NCI-H1930 (cell line): ENCODE results near the gene TSGA10IP.
"Not testable (repeated sequence)": the region's sequence is repeated elsewhere in the genome, so short reads cannot be mapped to it uniquely, and the experiment has no call there.

ENCODE experiments used
- DNase-seq, 2 experiments: peaks; one replicate each; lab custom pipeline; 2025; lab: John Stamatoyannopoulos, UW

The TSGA10IP gene

GRCh38 chr11:65947603-65948125 lies 2.4 kb downstream of the TSGA10IP start:
- DNase-seq, result no peak

GRCh38 chr11:65950711-65951110 lies 5.4 kb downstream of the TSGA10IP start:
- DNase-seq, result not testable (repeated sequence)

DNA sequence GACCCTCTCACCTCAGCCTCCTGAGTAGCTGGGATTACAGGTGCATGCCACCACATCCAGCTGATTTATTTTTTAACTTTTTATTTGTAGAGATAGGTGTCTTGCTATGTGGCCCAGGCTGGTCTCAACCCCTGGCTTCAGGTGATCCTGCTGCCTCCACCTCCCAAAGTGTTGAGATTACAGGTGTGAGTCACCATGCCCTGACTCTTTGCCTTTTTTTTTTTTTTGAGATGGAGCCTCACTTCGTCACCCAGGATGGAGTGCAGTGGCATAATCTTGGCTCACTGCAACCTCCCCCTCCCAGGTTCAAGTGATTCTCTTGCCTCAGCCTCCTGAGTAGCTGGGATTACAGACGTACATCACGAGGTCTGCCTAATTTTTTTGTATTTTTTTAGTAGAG lies 6.4 kb downstream of the TSGA10IP start:
- DNase-seq, result not testable (repeated sequence)

GRCh38 chr11:65952052-65952521 lies 6.8 kb downstream of the TSGA10IP start:
- no peak for DNase-seq

- DNase-seq, result no peak
Observed at GRCh38 chr11:65953471-65953870, 8.2 kb downstream of the TSGA10IP start.

- no peak for DNase-seq
Observed at GRCh38 chr11:65954771-65955170, 9.5 kb downstream of the TSGA10IP start.

DNA sequence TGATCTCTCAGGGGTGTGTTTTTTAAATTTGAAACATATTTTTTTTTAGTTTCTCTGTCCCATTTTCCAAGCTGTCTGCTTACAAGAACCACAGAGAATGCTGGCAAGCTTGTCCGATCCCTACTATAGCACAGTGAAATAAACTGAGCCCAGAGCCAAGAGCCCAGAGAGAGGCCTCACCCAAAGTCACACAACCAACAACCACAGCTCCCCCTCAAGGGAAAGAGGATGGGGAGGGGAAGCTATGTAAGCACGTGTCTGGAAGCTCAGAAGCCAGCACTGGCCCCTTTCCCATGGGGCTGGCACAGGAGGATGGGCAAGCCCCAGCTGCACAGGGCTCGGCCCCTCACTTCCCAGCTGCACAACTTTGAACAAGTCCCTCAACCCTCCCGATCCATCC lies 13.0 kb downstream of the TSGA10IP start:
- DNase-seq, result no peak

DNA sequence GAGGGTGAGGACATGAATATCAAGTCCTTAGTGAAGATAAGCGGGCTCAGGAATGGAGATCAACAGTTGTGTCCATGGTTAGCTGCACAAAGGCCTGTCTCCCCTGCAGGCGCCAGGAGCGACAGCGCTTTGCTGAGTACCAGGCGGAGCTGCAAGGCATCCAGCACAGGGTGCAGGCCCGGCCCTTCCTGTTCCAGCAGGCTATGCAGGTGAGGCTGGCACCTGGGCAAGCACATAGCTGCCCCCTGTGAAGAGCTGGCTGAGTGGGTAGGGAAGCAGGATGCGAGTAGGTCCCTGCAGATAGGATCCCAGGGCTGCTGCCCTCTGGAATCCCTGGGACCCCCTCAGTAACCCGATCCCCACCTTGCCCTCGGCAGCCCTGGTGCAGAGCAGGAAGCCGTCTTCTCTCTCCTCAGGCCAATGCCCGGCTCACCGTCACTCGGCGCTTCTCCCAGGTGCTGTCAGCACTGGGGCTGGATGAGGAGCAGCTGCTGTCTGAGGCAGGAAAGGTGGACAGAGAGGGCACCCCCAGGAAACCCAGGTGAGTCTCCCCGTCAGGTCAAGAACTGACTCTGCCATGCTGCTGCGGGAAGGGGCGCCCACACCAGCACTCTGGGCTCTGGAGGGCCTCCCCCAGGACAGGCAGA lies 13.6 kb downstream of the TSGA10IP start:
- no peak for DNase-seq

DNA sequence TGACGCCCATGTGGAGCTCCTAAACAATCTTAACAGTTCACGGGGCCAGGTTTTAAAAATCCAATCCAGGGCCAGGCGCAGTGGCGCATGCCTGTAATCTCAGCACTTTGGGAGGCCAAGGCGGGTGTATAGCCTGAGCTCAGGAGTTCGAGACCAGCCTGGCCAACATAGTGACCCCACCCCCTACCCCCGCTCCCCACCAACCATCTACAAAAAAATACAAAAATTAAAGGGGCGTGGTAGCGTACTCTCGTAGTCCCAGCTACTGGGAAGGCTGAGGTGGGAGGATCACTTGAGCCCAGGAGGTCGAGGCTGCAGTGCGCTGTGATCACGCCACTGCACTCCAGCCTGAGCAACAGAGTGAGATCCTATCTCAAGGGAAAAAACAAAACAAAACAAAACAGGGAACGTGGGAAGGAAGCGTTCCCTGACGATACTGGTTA lies 15.6 kb downstream of the TSGA10IP start:
- no peak for DNase-seq

GRCh38 chr11:65961267-65962140 lies 16.2 kb downstream of the TSGA10IP start, which contains the start of gene SART1:
TSS of gene SART1 (plus strand) at chr11:65961734. CDS start at chr11:65961781, 47 bp downstream.
- DNase-seq, result peak; percentile 96 to 97

DNA sequence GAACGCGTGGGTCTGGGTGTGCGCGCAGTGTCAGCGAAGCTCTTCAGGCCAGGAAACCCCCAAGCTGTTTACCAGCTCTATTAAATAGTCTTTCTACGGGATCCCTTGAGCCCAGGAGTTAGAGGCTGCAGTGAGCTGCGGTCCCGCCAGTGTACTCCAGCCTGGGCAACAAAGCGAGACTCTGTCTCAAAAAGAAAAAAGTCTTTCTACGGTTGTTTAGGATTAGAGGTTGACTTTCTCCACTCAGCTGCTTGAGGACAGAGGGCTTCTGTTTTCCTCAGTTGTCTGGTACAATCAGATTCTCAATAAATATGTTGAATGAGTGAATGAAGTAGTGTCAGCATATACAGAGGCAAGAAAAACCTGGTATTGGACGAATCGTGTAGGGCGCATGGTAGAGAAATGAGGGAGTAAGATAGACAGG lies 16.9 kb downstream of the TSGA10IP start:
- no peak for DNase-seq

DNA sequence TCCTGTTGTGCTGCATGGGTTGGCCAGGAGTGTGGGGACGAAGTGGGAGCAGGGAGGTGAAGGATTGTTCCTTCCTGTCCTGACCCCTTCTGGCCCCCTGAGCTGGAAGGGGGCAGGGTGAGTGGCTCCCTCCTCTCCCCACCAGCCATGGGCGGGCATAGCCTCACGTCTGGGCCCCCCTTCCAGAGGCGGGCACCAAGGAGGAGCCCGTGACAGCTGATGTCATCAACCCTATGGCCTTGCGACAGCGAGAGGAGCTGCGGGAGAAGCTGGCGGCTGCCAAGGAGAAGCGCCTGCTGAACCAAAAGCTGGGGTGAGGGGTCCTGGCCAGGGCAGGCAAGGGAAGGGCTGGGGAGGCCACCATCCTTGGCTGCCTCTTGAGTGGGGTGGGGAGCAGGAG lies 19.6 kb downstream of the TSGA10IP start:
- no peak for DNase-seq

DNA sequence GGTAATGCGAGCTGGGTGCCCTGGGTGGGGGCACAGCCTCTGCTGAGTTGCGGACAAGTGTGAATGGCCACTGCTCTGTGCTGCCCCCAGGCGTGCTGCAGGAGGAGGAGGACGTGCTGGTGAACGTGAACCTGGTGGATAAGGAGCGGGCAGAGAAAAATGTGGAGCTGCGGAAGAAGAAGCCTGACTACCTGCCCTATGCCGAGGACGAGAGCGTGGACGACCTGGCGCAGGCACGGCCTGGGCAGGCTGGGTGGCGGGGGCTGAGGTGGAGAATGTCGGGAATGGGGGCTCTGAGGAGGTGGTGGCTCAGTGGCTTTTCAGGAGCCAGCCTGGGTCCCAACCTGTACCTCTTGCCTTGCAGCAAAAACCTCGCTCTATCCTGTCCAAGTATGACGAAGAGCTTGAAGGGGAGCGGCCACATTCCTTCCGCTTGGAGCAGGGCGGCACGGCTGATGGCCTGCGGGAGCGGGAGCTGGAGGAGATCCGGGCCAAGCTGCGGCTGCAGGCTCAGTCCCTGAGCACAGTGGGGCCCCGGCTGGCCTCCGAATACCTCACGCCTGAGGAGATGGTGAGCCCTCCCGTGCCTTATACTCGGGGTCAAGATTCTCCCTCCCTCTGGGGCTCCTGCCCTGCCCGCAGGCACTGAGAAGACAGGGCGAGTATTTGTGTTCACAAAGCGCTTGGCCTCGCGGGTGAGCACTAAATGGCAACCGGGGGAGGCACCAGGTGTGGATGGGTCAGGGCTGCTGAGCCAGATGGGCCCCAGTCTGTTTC lies 20.9 kb downstream of the TSGA10IP start:
- no peak for DNase-seq

- DNase-seq, result no peak
Observed at GRCh38 chr11:65967329-65967934, 22.2 kb downstream of the TSGA10IP start.

DNA sequence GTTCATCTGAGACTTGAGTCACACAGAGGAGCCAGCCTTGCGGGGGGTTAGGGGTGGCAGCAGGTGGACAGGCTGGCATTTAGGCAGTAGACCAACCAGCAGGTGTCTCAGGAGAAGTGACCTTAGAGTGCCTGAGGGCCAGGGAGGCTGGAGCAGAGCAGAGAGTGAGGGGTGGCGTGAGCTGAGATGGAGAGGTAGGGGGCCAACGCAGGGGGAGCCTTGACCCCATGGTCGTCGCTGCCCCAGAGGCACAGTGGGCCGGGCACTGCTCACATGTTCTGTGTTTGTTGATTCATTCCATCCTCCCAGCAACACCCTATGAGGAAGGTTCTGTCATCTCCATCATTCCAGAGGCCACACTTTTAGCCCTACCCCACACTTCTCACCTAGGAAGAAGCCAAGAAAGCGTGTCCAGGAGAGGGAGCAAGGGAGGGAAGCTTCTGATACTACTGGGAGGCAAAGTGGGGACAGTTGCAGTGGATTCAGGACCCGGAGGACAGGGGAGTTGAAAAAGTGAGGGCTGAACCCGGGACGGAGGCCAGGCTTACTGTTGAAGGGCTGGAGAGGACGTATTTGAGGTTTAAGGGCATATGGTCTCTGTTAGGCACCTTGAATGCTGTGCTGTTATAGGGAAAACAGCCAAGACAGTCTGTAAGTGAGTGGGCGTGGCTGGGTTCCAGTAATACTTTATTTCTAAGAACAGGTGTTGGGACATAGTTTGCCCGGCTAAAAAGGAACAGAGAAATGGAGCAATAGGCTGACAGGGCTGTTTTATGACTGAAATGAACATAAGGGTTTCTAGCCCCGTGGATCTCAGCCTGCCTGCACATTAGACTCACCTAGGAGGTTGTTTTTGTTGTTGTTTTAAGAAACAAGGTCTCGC lies 23.6 kb downstream of the TSGA10IP start:
- DNase-seq, result no peak

DNA sequence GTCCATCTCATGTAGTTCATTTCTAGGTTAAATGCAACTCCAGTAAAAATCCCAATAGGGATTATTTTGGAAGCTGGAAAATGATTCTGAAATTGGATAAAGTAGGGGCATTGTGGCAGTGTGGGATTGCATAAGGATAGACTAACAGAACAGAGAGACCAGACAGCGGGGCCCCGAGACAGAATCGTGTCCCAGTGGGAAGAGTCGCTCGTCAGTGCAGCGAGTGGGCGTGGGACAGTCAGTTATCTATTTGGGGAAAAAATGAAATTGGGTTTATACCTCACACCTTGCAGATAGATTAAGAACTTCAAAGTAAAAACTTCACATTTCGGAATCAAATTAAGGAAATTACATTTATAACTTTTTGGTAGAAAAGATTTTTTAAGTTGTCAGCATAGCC lies 26.8 kb downstream of the TSGA10IP start:
- no peak for DNase-seq

- no peak for DNase-seq
Observed at GRCh38 chr11:65973439-65974110, 28.3 kb downstream of the TSGA10IP start.

DNA sequence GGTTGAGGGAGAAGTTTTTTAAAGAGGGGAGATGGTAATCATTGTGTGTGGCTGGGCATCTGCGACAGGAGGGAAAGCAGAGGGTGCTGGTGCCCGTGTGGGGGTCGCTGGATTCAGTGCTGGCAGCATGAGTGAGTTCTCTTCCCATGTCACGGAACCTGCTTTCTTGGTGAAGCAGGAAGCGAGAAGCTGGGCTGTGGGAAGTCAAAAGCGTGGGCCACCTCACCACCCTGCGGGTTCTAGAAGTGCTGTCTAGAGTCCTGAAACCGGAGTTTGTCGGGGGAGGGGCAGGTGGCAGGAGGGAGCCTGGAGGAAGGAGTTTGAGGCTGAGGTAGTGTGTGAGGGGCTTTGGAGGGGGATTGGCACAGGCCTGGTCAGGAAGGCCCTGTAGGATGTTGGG lies 30.5 kb downstream of the TSGA10IP start:
- DNase-seq, result no peak

DNA sequence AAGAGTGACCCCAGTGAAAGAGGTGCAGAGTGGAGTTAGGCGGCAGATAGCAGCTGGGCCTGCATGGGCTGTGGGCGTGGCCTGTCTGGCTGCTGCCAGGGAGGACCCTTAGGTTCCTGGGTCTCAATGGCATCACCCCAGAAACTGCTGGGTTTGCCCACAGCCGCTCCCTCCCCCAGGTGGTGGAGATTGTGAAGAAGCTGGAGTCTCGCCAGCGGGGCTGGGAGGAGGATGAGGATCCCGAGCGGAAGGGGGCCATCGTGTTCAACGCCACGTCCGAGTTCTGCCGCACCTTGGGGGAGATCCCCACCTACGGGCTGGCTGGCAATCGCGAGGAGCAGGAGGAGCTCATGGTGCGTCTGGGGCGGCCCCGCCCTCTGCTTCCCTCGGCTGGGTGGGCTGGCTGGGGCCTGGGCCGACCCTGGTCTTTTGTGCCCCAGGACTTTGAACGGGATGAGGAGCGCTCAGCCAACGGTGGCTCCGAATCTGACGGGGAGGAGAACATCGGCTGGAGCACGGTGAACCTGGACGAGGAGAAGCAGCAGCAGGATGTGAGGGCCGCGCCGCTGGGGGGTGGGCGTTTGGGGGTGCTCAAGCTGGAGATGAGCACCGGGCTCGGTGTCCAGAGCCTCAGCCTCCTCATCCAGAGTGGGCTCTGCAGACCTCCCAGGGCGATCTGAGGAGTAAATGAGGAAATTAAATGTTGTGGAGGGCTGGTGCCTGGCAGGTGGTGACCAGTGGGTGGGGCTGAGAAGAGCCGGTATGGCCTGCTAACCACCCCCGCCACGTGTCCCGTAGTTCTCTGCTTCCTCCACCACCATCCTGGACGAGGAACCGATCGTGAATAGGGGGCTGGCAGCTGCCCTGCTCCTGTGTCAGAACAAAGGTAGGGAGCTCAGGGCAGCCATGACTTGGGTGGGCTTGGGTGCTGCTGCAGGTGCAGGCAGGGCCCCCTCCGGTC lies 31.2 kb downstream of the TSGA10IP start:
- no peak for DNase-seq
